ENCODE data around the gene PROP1. TPM values are rescaled to one million over a fixed set of nuclear protein-coding genes. Genes with fewer than 3 reads are reported as not detected.
A peak's percentile ranks its signal among the peaks of the same experiment; 100 is the strongest.
"Not testable (repeated sequence)": the region's sequence is repeated elsewhere in the genome, so short reads cannot be mapped to it uniquely, and the experiment has no call there.

PROP1 gene
- polyA plus RNA-seq, 2 donors = not detected

DNA sequence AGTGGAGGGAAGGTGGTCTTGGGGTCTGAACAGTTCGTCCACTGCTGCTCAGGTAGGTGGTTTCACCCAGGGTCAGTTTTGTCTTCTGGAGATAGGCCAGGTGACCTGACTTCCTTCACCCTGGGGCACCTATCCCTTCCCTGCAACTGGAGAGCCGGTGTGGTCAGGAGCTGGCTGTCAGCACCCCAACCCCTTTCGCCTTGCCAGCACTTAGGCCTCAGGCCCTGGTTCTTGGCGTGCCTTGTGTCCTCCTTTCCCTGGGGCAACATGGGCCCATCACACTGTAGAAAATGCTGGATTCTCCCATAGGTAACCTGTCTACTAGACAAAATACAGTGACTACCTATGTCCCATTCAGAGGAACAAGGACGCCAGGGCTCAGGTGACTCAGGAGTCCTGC is 13.1 kb downstream of the PROP1 start:
- H3K27ac ChIP-seq (ENCODE audit: low read depth in 2 of 2, low read length in 1 of 2) = no peak overlapping the region
- H3K9me3 ChIP-seq (ENCODE audit: control insufficient read depth in 2 of 2, insufficient read depth in 1 of 2, low read depth in 1 of 2, low read length in 1 of 2) = no peaks in the 10 kb centered on the region
- WGBS, 2 donors = 79 to 83% methylated on average over 5 of the region's 5 CpGs
- H3K36me3 ChIP-seq (ENCODE audit: control insufficient read depth in 2 of 2, insufficient read depth in 2 of 2, low read length in 1 of 2) = no peaks in the 10 kb centered on the region
- peaks cover 0 to 6% of the 10 kb centered on the region in 2 donors for H3K27me3 ChIP-seq (ENCODE audit: control insufficient read depth in 1 of 2, insufficient read depth in 2 of 2, low read length in 2 of 2)
- H3K4me1 ChIP-seq (ENCODE audit: control insufficient read depth in 2 of 2, insufficient read depth in 2 of 2, low read length in 1 of 2) = peaks cover 4 to 12% of the 10 kb centered on the region in 2 donors
- no peak overlapping the region for H3K4me3 ChIP-seq (ENCODE audit: low read depth in 1 of 2, low read length in 2 of 2)

DNA sequence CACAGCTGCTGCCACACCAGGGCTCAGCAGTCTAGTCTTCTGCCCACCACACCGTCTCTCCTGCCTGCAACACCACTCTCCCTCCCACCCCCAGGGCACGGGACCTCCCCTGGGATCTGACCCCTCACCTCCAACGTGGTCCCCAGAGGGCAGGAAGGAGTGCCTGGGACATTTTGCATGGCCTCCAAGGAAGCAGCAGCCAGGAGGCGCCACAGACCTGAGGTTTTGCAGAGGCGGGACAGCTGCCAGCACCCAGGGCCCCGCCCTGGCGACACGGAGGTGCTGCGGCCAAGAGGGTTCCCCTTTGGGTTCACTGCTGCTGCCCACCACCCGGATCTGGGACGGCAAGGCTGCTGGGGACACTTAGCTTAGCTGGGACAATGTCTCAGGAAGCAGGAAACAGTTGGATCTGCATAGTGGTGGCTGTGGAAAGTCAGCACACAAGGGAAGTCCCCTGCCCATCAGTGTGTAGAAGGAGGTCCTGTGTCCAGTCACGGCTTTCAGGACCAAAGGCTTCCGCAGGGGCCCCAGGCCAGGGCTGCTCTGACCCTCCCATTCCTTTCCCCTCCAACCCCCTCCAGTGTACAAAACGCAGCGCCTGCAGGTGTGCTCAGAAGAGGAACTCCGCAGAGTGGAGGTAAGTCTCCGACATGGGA is 13.8 kb downstream of the PROP1 start:
- Histone ChIP-seq H3K36me3 (ENCODE audit: control insufficient read depth in 2 of 2, insufficient read depth in 2 of 2, low read length in 1 of 2) (no peaks in the 10 kb centered on the region), H3K4me3 (ENCODE audit: low read depth in 1 of 2, low read length in 2 of 2) (no peak overlapping the region), H3K27ac (ENCODE audit: low read depth in 2 of 2, low read length in 1 of 2) (no peak overlapping the region), H3K4me1 (ENCODE audit: control insufficient read depth in 2 of 2, insufficient read depth in 2 of 2, low read length in 1 of 2) (peaks cover 4 to 12% of the 10 kb centered on the region in 2 donors), H3K9me3 (ENCODE audit: control insufficient read depth in 2 of 2, insufficient read depth in 1 of 2, low read depth in 1 of 2, low read length in 1 of 2) (no peaks in the 10 kb centered on the region), H3K27me3 (ENCODE audit: control insufficient read depth in 1 of 2, insufficient read depth in 2 of 2, low read length in 2 of 2) (peaks cover 0 to 6% of the 10 kb centered on the region in 2 donors)
- WGBS, 2 donors = 24 to 27% methylated on average over 17 of the region's 17 CpGs

- no peaks in the 10 kb centered on the region for H3K36me3 ChIP-seq (ENCODE audit: control insufficient read depth in 2 of 2, insufficient read depth in 2 of 2, low read length in 1 of 2)
- H3K4me3 ChIP-seq (ENCODE audit: low read depth in 1 of 2, low read length in 2 of 2) = no peak overlapping the region
- peaks cover 4 to 12% of the 10 kb centered on the region in 2 donors for H3K4me1 ChIP-seq (ENCODE audit: control insufficient read depth in 2 of 2, insufficient read depth in 2 of 2, low read length in 1 of 2)
- WGBS, 2 donors = 70 to 74% methylated on average over 26 of the region's 26 CpGs
- H3K9me3 ChIP-seq (ENCODE audit: control insufficient read depth in 2 of 2, insufficient read depth in 1 of 2, low read depth in 1 of 2, low read length in 1 of 2) = no peaks in the 10 kb centered on the region
- peaks cover 0 to 6% of the 10 kb centered on the region in 2 donors for H3K27me3 ChIP-seq (ENCODE audit: control insufficient read depth in 1 of 2, insufficient read depth in 2 of 2, low read length in 2 of 2)
- H3K27ac ChIP-seq (ENCODE audit: low read depth in 2 of 2, low read length in 1 of 2) = no peak overlapping the region
Measured at GRCh38 chr5:177981296-177982071, 14.6 kb downstream of the PROP1 start.

- H3K4me3 ChIP-seq (ENCODE audit: low read depth in 1 of 2, low read length in 2 of 2) = no peak overlapping the region
- H3K27me3 ChIP-seq (ENCODE audit: control insufficient read depth in 1 of 2, insufficient read depth in 2 of 2, low read length in 2 of 2) = peaks cover 0 to 6% of the 10 kb centered on the region in 2 donors
- H3K27ac ChIP-seq (ENCODE audit: low read depth in 2 of 2, low read length in 1 of 2) = peak overlapping the region in 1 of 2 donors; percentile 14
Measured at GRCh38 chr5:177980743-177981151, 15.3 kb downstream of the PROP1 start.

GRCh38 chr5:177977600-177977999 is 18.4 kb downstream of the PROP1 start:
- H3K27me3 ChIP-seq (ENCODE audit: control insufficient read depth in 1 of 2, insufficient read depth in 2 of 2, low read length in 2 of 2); H3K9me3 ChIP-seq (ENCODE audit: control insufficient read depth in 2 of 2, insufficient read depth in 1 of 2, low read depth in 1 of 2, low read length in 1 of 2); H3K4me3 ChIP-seq (ENCODE audit: low read depth in 1 of 2, low read length in 2 of 2); H3K4me1 ChIP-seq (ENCODE audit: control insufficient read depth in 2 of 2, insufficient read depth in 2 of 2, low read length in 1 of 2); H3K27ac ChIP-seq (ENCODE audit: low read depth in 2 of 2, low read length in 1 of 2); H3K36me3 ChIP-seq (ENCODE audit: control insufficient read depth in 2 of 2, insufficient read depth in 2 of 2, low read length in 1 of 2): not testable (repeated sequence)
- WGBS, 2 donors = 43 to 48% methylated on average over 4 to 8 of the region's 8 CpGs

More at GRCh38 chr5:177980743-177981151, 15.3 kb downstream of the PROP1 start:
- H3K4me1 ChIP-seq (ENCODE audit: control insufficient read depth in 2 of 2, insufficient read depth in 2 of 2, low read length in 1 of 2) = peaks cover 4 to 12% of the 10 kb centered on the region in 2 donors
- H3K9me3 ChIP-seq (ENCODE audit: control insufficient read depth in 2 of 2, insufficient read depth in 1 of 2, low read depth in 1 of 2, low read length in 1 of 2) = no peaks in the 10 kb centered on the region
- whole genome bisulfite sequencing, 2 donors = 30 to 49% methylated on average over 10 of the region's 10 CpGs
- no peaks in the 10 kb centered on the region for H3K36me3 ChIP-seq (ENCODE audit: control insufficient read depth in 2 of 2, insufficient read depth in 2 of 2, low read length in 1 of 2)

GRCh38 chr5:177973066-177973635 is 22.9 kb downstream of the PROP1 start:
- no peak overlapping the region for H3K27ac ChIP-seq (ENCODE audit: low read depth in 2 of 2, low read length in 1 of 2)
- H3K27me3 ChIP-seq (ENCODE audit: control insufficient read depth in 1 of 2, insufficient read depth in 2 of 2, low read length in 2 of 2) = no peaks in the 10 kb centered on the region
- no peaks in the 10 kb centered on the region for H3K4me1 ChIP-seq (ENCODE audit: control insufficient read depth in 2 of 2, insufficient read depth in 2 of 2, low read length in 1 of 2)
- no peak overlapping the region for H3K4me3 ChIP-seq (ENCODE audit: low read depth in 1 of 2, low read length in 2 of 2)
- WGBS, 2 donors = 76 to 87% methylated on average over 5 of the region's 5 CpGs
- no peaks in the 10 kb centered on the region for H3K36me3 ChIP-seq (ENCODE audit: control insufficient read depth in 2 of 2, insufficient read depth in 2 of 2, low read length in 1 of 2)
- H3K9me3 ChIP-seq (ENCODE audit: control insufficient read depth in 2 of 2, insufficient read depth in 1 of 2, low read depth in 1 of 2, low read length in 1 of 2) = no peaks in the 10 kb centered on the region

GRCh38 chr5:177972613-177973012 is 23.4 kb downstream of the PROP1 start:
- H3K27ac ChIP-seq (ENCODE audit: low read depth in 2 of 2, low read length in 1 of 2) = no peak overlapping the region
- H3K36me3 ChIP-seq (ENCODE audit: control insufficient read depth in 2 of 2, insufficient read depth in 2 of 2, low read length in 1 of 2) = no peaks in the 10 kb centered on the region
- 75 to 76% methylated on average over 4 of the region's 4 CpGs for WGBS, 2 donors

GRCh38 chr5:177972014-177972413 is 24.0 kb downstream of the PROP1 start:
- H3K9me3 ChIP-seq (ENCODE audit: control insufficient read depth in 2 of 2, insufficient read depth in 1 of 2, low read depth in 1 of 2, low read length in 1 of 2); H3K27ac ChIP-seq (ENCODE audit: low read depth in 2 of 2, low read length in 1 of 2); H3K4me1 ChIP-seq (ENCODE audit: control insufficient read depth in 2 of 2, insufficient read depth in 2 of 2, low read length in 1 of 2); H3K4me3 ChIP-seq (ENCODE audit: low read depth in 1 of 2, low read length in 2 of 2); H3K36me3 ChIP-seq (ENCODE audit: control insufficient read depth in 2 of 2, insufficient read depth in 2 of 2, low read length in 1 of 2); H3K27me3 ChIP-seq (ENCODE audit: control insufficient read depth in 1 of 2, insufficient read depth in 2 of 2, low read length in 2 of 2): not testable (repeated sequence)
- whole genome bisulfite sequencing, 2 donors = 95 to 97% methylated on average over 10 of the region's 10 CpGs

More at GRCh38 chr5:177972613-177973012, 23.4 kb downstream of the PROP1 start:
- Histone ChIP-seq H3K4me1 (ENCODE audit: control insufficient read depth in 2 of 2, insufficient read depth in 2 of 2, low read length in 1 of 2) (no peaks in the 10 kb centered on the region), H3K27me3 (ENCODE audit: control insufficient read depth in 1 of 2, insufficient read depth in 2 of 2, low read length in 2 of 2) (no peaks in the 10 kb centered on the region), H3K4me3 (ENCODE audit: low read depth in 1 of 2, low read length in 2 of 2) (no peak overlapping the region), H3K9me3 (ENCODE audit: control insufficient read depth in 2 of 2, insufficient read depth in 1 of 2, low read depth in 1 of 2, low read length in 1 of 2) (no peaks in the 10 kb centered on the region)

DNA sequence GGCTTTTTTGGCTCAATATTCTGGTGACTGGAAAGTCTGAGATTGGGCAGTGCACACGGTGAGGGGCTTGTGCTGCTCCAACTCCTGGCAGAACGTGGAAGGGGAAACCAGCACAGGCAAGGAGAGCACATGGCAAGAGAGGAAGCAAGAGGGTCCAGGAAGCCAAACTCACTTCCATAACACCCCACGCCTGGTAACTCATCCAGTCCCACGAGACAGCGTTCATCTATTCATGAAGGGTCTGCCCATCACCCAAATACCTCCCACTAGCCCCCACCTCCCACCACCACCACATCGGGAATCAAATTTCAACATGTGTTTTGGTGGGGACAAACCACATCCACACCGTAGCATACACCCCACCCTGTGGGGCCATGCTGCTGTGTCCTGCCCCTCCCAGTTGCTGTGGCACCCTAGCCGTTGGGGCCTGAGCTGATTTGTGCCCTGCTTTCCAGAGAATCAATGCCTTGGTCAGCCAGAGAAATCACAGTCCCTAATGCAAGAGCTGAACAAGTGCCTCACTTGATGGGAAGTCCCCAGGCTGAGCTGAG is 27.3 kb downstream of the PROP1 start:
- Histone ChIP-seq H3K4me1 (ENCODE audit: control insufficient read depth in 2 of 2, insufficient read depth in 2 of 2, low read length in 1 of 2) (no peaks in the 10 kb centered on the region), H3K4me3 (ENCODE audit: low read depth in 1 of 2, low read length in 2 of 2) (no peak overlapping the region), H3K36me3 (ENCODE audit: control insufficient read depth in 2 of 2, insufficient read depth in 2 of 2, low read length in 1 of 2) (no peaks in the 10 kb centered on the region), H3K27ac (ENCODE audit: low read depth in 2 of 2, low read length in 1 of 2) (no peak overlapping the region), H3K9me3 (ENCODE audit: control insufficient read depth in 2 of 2, insufficient read depth in 1 of 2, low read depth in 1 of 2, low read length in 1 of 2) (no peaks in the 10 kb centered on the region), H3K27me3 (ENCODE audit: control insufficient read depth in 1 of 2, insufficient read depth in 2 of 2, low read length in 2 of 2) (no peaks in the 10 kb centered on the region)
- WGBS, 2 donors = 82 to 84% methylated on average over 8 of the region's 8 CpGs

Measured in esophagus (tissue), 2 donors.